ENCODE data around the gene MOV10L1. TPM values are rescaled to one million over a fixed set of nuclear protein-coding genes. Genes with fewer than 3 reads are reported as not detected.

The MOV10L1 gene
- total RNA-seq, 4 donors from 2014 or later, result 0.23 to 0.83 (median 0.40) TPM

DNA sequence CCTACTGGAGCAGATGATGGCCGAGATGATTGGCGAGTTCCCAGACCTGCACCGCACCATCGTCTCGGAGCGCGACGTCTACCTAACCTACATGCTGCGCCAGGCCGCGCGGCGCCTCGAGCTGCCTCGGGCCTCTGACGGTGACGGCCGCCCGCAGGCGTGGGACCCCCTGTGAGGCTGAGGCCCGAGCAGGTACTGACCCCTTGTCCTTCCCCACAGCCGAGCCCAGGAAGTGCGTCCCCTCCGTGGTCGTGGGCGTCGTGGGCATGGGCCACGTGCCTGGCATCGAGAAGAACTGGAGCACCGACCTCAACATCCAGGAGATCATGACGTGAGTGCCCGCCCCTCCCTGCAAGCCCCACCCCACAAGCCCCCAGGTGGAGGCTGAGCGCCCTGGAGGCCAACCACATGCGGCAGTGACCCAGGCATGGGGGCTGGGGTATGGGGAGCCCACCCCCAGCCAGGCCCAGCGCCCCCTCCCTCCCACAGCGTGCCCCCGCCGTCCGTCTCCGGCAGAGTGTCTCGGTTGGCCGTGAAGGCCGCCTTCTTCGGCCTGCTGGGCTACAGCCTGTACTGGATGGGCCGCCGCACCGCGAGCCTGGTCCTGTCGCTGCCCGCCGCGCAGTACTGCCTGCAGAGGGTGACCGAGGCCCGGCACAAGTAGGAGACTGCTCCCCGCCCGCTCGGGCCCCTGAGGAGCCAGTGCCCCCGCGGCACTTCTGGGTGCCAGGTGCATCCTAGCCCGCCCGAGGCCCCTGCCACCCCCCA lies 108.2 kb downstream of the MOV10L1 start:
- WGBS, result 91% methylated on average over 30 of the region's 61 CpGs
- Histone ChIP-seq H3K4me1 (peaks cover 22 to 30% (median 30%) of the 10 kb centered on the region in 4 donors), H3K27ac (replicated peaks in 1 of 4) (no peak overlapping the region), H3K27me3 (no peaks in the 10 kb centered on the region), H3K36me3 (peaks cover 5 to 61% (median 58%) of the 10 kb centered on the region in 4 donors), H3K4me3 (no peak overlapping the region), H3K9me3 (no peaks in the 10 kb centered on the region)
- intact Hi-C loops (cut with DNase I), result no loop called here
- TF ChIP-seq POLR2AphosphoS5 (IDR thresholded peaks at IDR 0.05) (no peak), POLR2A (IDR thresholded peaks at IDR 0.05; ENCODE audit: low read depth) (no peak), EP300 (IDR thresholded peaks at IDR 0.05) (no peak)
- TF ChIP-seq, protein P1, sequence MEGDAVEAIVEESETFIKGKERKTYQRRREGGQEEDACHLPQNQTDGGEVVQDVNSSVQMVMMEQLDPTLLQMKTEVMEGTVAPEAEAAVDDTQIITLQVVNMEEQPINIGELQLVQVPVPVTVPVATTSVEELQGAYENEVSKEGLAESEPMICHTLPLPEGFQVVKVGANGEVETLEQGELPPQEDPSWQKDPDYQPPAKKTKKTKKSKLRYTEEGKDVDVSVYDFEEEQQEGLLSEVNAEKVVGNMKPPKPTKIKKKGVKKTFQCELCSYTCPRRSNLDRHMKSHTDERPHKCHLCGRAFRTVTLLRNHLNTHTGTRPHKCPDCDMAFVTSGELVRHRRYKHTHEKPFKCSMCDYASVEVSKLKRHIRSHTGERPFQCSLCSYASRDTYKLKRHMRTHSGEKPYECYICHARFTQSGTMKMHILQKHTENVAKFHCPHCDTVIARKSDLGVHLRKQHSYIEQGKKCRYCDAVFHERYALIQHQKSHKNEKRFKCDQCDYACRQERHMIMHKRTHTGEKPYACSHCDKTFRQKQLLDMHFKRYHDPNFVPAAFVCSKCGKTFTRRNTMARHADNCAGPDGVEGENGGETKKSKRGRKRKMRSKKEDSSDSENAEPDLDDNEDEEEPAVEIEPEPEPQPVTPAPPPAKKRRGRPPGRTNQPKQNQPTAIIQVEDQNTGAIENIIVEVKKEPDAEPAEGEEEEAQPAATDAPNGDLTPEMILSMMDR (IDR thresholded peaks at IDR 0.05), result no peak
- no peak for DNase-seq (ENCODE audit: extremely low spot score)

DNA sequence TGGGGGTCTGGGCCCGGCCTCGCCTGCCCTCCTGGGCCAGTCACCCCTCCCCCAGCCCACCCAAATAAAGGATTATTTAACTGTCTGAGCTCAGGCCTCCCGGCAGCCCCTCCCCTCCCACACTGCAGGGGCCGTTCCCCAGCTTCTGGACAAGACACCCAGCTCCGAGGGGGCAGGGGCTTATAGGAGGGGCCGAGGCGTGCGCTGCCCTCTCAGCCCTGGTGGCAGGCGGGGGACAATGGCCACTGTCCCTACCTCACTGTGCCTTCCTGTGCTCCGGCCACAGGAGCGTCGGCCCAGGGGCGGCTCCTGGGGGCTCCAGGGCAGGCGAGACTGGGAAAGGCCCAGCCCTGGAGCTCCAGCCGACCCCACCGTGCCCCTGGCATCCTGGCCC lies 108.8 kb downstream of the MOV10L1 start:
- TF ChIP-seq EP300 (IDR thresholded peaks at IDR 0.05) (no peak), POLR2A (IDR thresholded peaks at IDR 0.05; ENCODE audit: low read depth) (no peak), POLR2AphosphoS5 (IDR thresholded peaks at IDR 0.05) (no peak)
- TF ChIP-seq, protein P1 (IDR thresholded peaks at IDR 0.05), result no peak
- Histone ChIP-seq H3K4me1 (peaks cover 22 to 30% (median 30%) of the 10 kb centered on the region in 4 donors), H3K36me3 (peaks cover 5 to 61% (median 55%) of the 10 kb centered on the region in 4 donors), H3K4me3 (no peak overlapping the region), H3K27ac (replicated peaks in 1 of 4) (no peak overlapping the region), H3K27me3 (no peaks in the 10 kb centered on the region), H3K9me3 (no peaks in the 10 kb centered on the region)
- no peak for DNase-seq (ENCODE audit: extremely low spot score)
- intact Hi-C loops (cut with DNase I), result no loop called here
- WGBS, result 86% methylated on average over 11 of the region's 16 CpGs

- peak overlapping the region; percentile 81 to 88 (median 82) for H3K27ac ChIP-seq (replicated peaks in 1 of 4)
- H3K36me3 ChIP-seq, result peaks cover 4 to 58% (median 48%) of the 10 kb centered on the region in 4 donors
- intact Hi-C loops (cut with DNase I), result no loop called here
- H3K4me1 ChIP-seq, result peaks cover 22 to 30% (median 30%) of the 10 kb centered on the region in 4 donors
- peak overlapping the region in 2 of 4 donors; percentile 73 to 96 for H3K4me3 ChIP-seq
- TF ChIP-seq, protein P1 (IDR thresholded peaks at IDR 0.05), result no peak
- TF ChIP-seq EP300 (IDR thresholded peaks at IDR 0.05), result no peak
- TF ChIP-seq POLR2AphosphoS5 (IDR thresholded peaks at IDR 0.05), result no peak
- TF ChIP-seq POLR2A (IDR thresholded peaks at IDR 0.05; ENCODE audit: low read depth), result no peak
- H3K27me3 ChIP-seq, result no peaks in the 10 kb centered on the region
- DNase-seq (ENCODE audit: extremely low spot score), result no peak
- WGBS, result 63% methylated on average over 12 of the region's 18 CpGs
- H3K9me3 ChIP-seq, result no peaks in the 10 kb centered on the region
Measured at GRCh38 chr22:50199251-50199721, 109.5 kb downstream of the MOV10L1 start.

- Histone ChIP-seq H3K27me3 (no peaks in the 10 kb centered on the region), H3K4me3 (peak overlapping the region; percentile 73 to 96 (median 90)), H3K27ac (replicated peaks in 1 of 4) (peak overlapping the region; percentile 81 to 88 (median 82)), H3K4me1 (peaks cover 22 to 34% (median 31%) of the 10 kb centered on the region in 4 donors), H3K36me3 (peaks cover 0 to 51% (median 42%) of the 10 kb centered on the region in 4 donors), H3K9me3 (no peaks in the 10 kb centered on the region)
- 11% methylated on average over 21 of the region's 34 CpGs for WGBS
- no peak for TF ChIP-seq EP300 (IDR thresholded peaks at IDR 0.05)
- TF ChIP-seq, protein P1 (IDR thresholded peaks at IDR 0.05), result no peak
- DNase-seq (ENCODE audit: extremely low spot score), result no peak
- intact Hi-C loops (cut with DNase I), result no loop called here
Measured at GRCh38 chr22:50199829-50200460, 110.1 kb downstream of the MOV10L1 start.

All from esophagus muscularis mucosa (tissue), 4 donors.